Keratinocyte (primary cell): ENCODE measurements around the gene NCKAP1.

ENCODE experiments used
- EZH2 ChIP-seq: IDR thresholded peaks from one replicate; pipeline ENCODE4 v1.6.1; 2012; ENCODE audit warnings: inconsistent platforms, mild to moderate bottlenecking, low read length, moderate library complexity
- TF ChIP-seq, protein P1 (sequence below), 3 experiments: IDR thresholded peaks in 1 of 3; conservative IDR thresholded peaks in 1 of 3; optimal IDR thresholded peaks in 1 of 3; 2 replicates in 2 of 3; 3 replicates in 1 of 3; pipeline versions ENCODE3 to v1.5.1; 2011; ENCODE audit warnings: low read length in 3 of 3, mild to moderate bottlenecking in 3 of 3, moderate library complexity in 2 of 3, control low read depth in 1 of 3, inconsistent platforms in 1 of 3; ENCODE audit not compliant: insufficient read depth in 2 of 3; ENCODE audit errors: extremely low read depth in 1 of 3

DNA sequence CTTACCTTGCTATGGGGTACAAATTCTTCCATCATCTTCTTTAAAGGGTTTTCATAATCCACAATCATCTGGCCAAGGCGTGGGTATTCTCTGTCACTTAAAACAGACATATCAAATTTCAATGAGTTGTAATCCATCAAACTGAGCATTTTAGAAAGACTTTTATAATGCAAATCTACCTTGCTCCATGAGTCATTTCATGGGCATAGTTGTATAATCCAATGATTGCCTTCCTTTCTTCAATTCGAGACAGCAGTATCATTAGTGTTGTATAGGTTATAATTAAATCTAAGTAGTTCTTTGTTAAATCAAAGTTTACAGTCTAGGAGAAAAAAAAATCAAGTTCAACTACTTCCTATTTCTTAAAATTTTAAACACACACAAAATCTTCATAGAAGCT lies 36.3 kb downstream of the NCKAP1 start:
- TF ChIP-seq, protein P1, sequence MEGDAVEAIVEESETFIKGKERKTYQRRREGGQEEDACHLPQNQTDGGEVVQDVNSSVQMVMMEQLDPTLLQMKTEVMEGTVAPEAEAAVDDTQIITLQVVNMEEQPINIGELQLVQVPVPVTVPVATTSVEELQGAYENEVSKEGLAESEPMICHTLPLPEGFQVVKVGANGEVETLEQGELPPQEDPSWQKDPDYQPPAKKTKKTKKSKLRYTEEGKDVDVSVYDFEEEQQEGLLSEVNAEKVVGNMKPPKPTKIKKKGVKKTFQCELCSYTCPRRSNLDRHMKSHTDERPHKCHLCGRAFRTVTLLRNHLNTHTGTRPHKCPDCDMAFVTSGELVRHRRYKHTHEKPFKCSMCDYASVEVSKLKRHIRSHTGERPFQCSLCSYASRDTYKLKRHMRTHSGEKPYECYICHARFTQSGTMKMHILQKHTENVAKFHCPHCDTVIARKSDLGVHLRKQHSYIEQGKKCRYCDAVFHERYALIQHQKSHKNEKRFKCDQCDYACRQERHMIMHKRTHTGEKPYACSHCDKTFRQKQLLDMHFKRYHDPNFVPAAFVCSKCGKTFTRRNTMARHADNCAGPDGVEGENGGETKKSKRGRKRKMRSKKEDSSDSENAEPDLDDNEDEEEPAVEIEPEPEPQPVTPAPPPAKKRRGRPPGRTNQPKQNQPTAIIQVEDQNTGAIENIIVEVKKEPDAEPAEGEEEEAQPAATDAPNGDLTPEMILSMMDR (optimal IDR thresholded peaks at IDR 0.05 in 1 of 3, IDR thresholded peaks at IDR 0.05 in 1 of 3, conservative IDR thresholded peaks at IDR 0.05 in 1 of 3; ENCODE audit: extremely low read depth in 1 of 3, insufficient read depth in 2 of 3, low read length in 3 of 3): no peak
- no peak for TF ChIP-seq EZH2
